GM12892 (cell line): ENCODE results near the gene TRIM43B.
"Not testable (repeated sequence)": the region's sequence is repeated elsewhere in the genome, so short reads cannot be mapped to it uniquely, and the experiment has no call there.

ENCODE experiments used
- DNase-seq: peaks from one replicate; pipeline ENCODE4 v3.0.0; 2011; ENCODE audit not compliant: insufficient read length
- FAIRE-seq: peaks from 2 replicates; lab custom pipeline; 2011; peaks lifted over from hg19 to GRCh38; lab: Jason Lieb, UNC

TRIM43B gene

GRCh38 chr2:95442474-95443099 is 42.0 kb downstream of the TRIM43B start:
- not testable (repeated sequence) for FAIRE-seq, DNase-seq

- DNase-seq, FAIRE-seq: not testable (repeated sequence)
Measured at GRCh38 chr2:95435872-95436209, 48.7 kb downstream of the TRIM43B start.

- not testable (repeated sequence) for FAIRE-seq, DNase-seq
Measured at GRCh38 chr2:95435162-95435871, 49.2 kb downstream of the TRIM43B start.

- FAIRE-seq, DNase-seq: not testable (repeated sequence)
Measured at GRCh38 chr2:95434507-95435076, 50.0 kb downstream of the TRIM43B start.

- FAIRE-seq, DNase-seq: not testable (repeated sequence)
Measured at GRCh38 chr2:95433973-95434372, 50.6 kb downstream of the TRIM43B start.

- not testable (repeated sequence) for FAIRE-seq, DNase-seq
Measured at GRCh38 chr2:95433373-95433772, 51.2 kb downstream of the TRIM43B start.

- FAIRE-seq, DNase-seq: not testable (repeated sequence)
Measured at GRCh38 chr2:95429748-95430467, 54.6 kb downstream of the TRIM43B start.

GRCh38 chr2:95427196-95427867 is 57.2 kb downstream of the TRIM43B start:
- DNase-seq, FAIRE-seq: not testable (repeated sequence)
